Neural progenitor cell (in vitro differentiated cells): ENCODE data around the gene TLN1.

Experiments
- EZH2 ChIP-seq: fragments of 200-600 bp; sonication (generic); IDR thresholded peaks from 2 replicates; pipeline ENCODE4 v1.6.1; 2017; ENCODE audit warnings: antibody characterized with exemption, mild to moderate bottlenecking, moderate library complexity
- EZH2phosphoT487 ChIP-seq: fragments of 200-600 bp; sonication (generic); IDR thresholded peaks from 2 replicates; pipeline ENCODE4 v1.6.1; 2017; ENCODE audit warnings: antibody characterized with exemption
- TF ChIP-seq, protein P1 (sequence below): fragments of 200-600 bp; sonication (generic); IDR thresholded peaks from 2 replicates; pipeline ENCODE4 v1.5.1; 2017; ENCODE audit warnings: antibody characterized with exemption, mild to moderate bottlenecking

DNA sequence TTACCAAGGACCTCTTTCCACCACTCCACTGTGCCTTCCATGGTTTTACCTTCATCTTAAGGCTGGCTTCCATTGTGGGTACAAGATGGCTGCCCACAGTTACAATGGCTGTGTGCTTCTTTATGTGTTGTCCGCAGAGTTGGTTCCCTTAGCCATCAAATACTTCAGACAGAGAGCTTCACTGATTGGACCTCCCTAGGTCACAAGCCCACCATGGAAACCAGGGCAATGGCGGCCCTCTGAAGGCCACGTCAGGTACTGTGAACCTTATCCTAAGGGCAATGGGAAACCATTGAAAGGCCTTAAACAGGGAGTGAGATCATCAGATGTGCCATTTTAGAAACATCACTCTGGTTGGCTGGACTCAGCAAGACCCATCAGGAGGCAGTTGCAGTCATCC is 64.1 kb downstream of the TLN1 start:
- TF ChIP-seq EZH2 (no peak), EZH2phosphoT487 (no peak)
- TF ChIP-seq, protein P1, sequence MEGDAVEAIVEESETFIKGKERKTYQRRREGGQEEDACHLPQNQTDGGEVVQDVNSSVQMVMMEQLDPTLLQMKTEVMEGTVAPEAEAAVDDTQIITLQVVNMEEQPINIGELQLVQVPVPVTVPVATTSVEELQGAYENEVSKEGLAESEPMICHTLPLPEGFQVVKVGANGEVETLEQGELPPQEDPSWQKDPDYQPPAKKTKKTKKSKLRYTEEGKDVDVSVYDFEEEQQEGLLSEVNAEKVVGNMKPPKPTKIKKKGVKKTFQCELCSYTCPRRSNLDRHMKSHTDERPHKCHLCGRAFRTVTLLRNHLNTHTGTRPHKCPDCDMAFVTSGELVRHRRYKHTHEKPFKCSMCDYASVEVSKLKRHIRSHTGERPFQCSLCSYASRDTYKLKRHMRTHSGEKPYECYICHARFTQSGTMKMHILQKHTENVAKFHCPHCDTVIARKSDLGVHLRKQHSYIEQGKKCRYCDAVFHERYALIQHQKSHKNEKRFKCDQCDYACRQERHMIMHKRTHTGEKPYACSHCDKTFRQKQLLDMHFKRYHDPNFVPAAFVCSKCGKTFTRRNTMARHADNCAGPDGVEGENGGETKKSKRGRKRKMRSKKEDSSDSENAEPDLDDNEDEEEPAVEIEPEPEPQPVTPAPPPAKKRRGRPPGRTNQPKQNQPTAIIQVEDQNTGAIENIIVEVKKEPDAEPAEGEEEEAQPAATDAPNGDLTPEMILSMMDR = no peak
